ENCODE measurements around the gene KRT31.
"Not testable (repeated sequence)": the region's sequence is repeated elsewhere in the genome, so short reads cannot be mapped to it uniquely, and the experiment has no call there.

Gene KRT31

DNA sequence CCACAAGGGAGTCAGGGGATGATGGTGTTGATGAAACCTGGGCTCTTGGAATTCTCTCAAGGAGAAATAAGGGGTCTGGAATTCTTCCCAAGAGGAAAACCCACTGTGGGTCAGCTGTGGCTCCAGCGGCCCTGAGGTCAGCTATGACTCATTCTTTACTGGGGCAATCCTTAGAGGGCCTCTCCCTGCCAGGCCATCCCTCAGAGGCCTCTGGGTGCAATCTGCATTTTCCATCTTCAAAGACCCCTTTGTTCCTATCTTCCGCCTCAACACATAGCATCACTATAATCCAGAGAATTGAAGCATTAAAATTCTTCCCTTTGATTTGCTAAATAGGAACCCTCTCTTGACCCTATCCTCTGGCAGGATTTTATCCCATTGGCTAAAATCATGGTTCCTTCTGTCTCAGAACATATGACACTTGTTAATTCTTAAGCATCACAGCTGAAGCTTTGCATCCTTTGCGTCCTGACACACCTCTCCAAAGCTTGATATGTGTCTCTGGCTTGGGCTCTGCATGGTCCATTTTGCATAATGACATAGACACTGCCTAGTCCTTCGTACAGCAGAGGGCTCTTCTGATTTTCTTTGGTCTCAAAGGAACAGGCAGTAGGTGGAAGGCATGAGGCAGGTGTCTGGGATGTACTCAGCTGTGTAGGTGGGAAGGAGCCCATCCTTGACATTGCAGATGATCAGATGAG is 31.3 kb upstream of the KRT31 start:
- TF ChIP-seq, protein P1, sequence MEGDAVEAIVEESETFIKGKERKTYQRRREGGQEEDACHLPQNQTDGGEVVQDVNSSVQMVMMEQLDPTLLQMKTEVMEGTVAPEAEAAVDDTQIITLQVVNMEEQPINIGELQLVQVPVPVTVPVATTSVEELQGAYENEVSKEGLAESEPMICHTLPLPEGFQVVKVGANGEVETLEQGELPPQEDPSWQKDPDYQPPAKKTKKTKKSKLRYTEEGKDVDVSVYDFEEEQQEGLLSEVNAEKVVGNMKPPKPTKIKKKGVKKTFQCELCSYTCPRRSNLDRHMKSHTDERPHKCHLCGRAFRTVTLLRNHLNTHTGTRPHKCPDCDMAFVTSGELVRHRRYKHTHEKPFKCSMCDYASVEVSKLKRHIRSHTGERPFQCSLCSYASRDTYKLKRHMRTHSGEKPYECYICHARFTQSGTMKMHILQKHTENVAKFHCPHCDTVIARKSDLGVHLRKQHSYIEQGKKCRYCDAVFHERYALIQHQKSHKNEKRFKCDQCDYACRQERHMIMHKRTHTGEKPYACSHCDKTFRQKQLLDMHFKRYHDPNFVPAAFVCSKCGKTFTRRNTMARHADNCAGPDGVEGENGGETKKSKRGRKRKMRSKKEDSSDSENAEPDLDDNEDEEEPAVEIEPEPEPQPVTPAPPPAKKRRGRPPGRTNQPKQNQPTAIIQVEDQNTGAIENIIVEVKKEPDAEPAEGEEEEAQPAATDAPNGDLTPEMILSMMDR (IDR thresholded peaks at IDR 0.05; ENCODE audit: insufficient read depth, missing control alignments) = no peak
- FAIRE-seq (no peak), DNase-seq (ENCODE audit: insufficient read length, low spot score) (no peak)

DNA sequence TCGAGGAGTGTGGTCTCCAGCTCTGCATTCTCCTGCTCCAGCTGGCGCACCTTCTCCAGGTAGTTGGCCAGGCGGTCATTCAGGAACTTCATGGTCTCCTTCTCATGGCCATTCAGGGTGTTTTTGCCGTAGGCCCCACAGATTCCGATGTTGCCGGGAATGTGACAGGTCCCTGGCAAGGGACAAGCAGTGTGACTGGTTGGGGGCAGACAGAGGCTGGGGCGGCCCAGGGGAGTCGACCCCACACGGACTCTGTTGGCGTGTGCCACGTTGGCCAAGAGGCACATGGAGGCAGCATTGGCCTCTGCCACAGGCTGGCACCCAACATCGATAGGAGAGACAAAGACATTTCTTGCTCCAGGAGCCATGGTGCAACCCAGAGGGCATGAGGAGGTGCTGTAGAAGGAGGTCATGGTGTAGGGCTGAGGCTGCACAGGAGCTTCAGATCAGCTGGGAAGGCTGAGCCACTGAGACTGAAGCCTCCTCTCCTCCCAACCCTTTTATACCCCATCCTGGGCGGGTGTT is 26.8 kb upstream of the KRT31 start, which contains the start of gene KRT37:
Gene KRT37, minus strand, starts transcription at position 475 of the 525 bp plus-strand sequence. Its CDS starts 62 bp downstream, at position 413.
- no peak for FAIRE-seq
- TF ChIP-seq, protein P1 (IDR thresholded peaks at IDR 0.05; ENCODE audit: insufficient read depth, missing control alignments) = no peak
- DNase-seq (ENCODE audit: insufficient read length, low spot score) = no peak

DNA sequence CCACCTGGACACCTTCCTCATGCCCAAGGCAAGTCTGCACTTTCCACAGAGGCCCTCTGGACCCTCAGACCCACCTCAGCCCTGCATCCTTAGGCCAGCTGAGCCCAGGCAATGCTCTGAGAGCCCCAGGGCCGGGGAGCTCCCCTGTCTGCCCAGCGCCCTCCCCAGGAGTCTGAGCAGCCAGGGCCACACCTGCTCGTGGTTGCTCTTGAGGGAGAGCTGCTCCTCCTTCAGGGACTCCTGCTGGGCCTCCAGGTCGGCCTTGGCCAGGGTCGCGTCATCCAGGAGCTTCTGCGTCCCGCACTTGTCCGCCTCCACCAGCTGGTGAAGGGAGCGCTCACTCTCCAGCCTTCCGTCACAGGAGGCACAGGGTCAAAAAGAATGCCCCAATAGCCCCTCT is 25.2 kb upstream of the KRT31 start:
- DNase-seq (ENCODE audit: insufficient read length, low spot score); FAIRE-seq: not testable (repeated sequence)

DNA sequence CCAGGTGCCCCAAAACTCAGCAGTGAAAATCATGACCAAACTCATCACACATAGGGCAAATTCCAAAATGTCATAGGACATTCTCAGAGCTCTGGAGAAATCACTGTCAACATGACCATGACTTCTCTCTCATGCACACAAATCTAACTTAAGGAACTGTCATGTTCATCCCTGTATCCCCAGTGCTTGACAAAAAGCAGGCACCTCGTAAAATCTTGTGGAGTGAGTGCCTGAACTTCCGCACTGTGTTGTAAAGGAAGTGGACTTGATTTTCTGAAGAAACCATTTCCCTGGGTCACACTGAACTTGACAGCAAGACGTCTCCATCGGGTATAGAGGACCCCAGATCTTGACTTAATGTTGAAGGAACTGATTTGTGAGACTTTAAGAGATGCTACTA is 24.2 kb upstream of the KRT31 start:
- TF ChIP-seq, protein P1 (IDR thresholded peaks at IDR 0.05; ENCODE audit: insufficient read depth, missing control alignments) = no peak
- FAIRE-seq = no peak
- DNase-seq (ENCODE audit: insufficient read length, low spot score) = no peak

DNA sequence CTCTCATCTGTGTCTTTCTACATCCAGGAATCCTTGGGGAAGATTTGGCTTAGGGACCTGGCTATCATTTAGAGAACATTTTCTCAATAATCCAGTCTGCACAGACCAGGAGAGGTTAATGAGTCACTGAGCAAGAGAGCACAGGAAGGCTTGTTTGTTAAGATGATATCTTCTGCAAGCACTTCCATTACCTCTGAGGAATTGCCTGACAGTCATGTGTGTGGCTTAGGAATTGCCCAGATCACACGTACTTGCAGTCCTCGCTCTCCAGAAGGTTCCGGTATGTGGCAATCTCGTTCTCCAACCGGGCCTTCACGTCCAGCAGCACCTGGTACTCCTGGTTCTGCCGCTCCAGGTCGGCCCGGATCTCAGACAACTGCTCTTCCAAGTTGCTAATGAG is 23.7 kb upstream of the KRT31 start:
- TF ChIP-seq, protein P1 (IDR thresholded peaks at IDR 0.05; ENCODE audit: insufficient read depth, missing control alignments) = no peak
- FAIRE-seq = no peak
- no peak for DNase-seq (ENCODE audit: insufficient read length, low spot score)

DNA sequence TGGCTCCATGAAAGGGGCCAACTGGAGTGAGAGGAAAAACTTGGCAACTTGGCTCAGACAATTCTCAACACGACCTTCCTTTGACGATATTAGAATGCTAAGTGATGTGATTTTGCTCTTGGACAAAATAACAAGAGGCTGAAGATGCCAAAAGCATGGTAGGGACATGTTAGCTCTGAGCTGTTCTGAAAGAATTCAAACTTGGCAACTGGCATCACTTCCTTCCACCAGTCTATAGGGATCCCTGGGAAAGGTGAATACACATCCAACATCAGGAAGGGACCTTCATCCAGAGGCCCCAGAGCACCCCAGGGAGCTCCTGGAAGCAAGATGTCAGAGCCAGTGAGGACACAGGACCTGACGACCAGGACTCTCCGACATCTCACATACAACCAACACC is 22.7 kb upstream of the KRT31 start:
- FAIRE-seq = no peak
- TF ChIP-seq, protein P1 (IDR thresholded peaks at IDR 0.05; ENCODE audit: insufficient read depth, missing control alignments) = no peak
- DNase-seq (ENCODE audit: insufficient read length, low spot score) = no peak

DNA sequence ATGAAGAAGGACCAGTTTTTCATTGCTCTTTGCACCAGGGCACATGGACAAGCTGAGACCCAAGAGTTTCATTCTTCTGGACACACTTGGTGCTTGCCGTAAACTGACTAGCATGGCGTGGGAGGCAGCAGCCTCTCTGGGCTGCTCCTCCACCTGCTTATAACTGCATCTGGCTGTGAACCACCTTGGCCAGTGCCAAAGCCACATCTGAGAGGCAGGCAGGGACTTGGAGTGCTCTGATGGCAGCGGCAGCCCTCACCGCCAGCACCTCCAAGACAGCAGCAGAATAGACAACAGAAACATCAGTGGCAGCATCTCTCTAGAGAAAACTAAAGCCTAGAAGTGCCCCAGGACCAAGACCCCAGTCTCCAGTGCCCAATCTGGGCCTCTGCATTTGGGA is 22.3 kb upstream of the KRT31 start:
- FAIRE-seq (no peak), DNase-seq (ENCODE audit: insufficient read length, low spot score) (no peak)
- TF ChIP-seq, protein P1 (IDR thresholded peaks at IDR 0.05; ENCODE audit: insufficient read depth, missing control alignments) = no peak

Measured in D721Med (cell line).